ENCODE results near the gene FHOD1. TPM values are rescaled to one million over a fixed set of nuclear protein-coding genes. Genes with fewer than 3 reads are reported as not detected.
A peak's percentile ranks its signal among the peaks of the same experiment; 100 is the strongest.

Gene FHOD1
- total RNA-seq, result 10 to 100 TPM; 75.5 to 77.2 TPM

DNA sequence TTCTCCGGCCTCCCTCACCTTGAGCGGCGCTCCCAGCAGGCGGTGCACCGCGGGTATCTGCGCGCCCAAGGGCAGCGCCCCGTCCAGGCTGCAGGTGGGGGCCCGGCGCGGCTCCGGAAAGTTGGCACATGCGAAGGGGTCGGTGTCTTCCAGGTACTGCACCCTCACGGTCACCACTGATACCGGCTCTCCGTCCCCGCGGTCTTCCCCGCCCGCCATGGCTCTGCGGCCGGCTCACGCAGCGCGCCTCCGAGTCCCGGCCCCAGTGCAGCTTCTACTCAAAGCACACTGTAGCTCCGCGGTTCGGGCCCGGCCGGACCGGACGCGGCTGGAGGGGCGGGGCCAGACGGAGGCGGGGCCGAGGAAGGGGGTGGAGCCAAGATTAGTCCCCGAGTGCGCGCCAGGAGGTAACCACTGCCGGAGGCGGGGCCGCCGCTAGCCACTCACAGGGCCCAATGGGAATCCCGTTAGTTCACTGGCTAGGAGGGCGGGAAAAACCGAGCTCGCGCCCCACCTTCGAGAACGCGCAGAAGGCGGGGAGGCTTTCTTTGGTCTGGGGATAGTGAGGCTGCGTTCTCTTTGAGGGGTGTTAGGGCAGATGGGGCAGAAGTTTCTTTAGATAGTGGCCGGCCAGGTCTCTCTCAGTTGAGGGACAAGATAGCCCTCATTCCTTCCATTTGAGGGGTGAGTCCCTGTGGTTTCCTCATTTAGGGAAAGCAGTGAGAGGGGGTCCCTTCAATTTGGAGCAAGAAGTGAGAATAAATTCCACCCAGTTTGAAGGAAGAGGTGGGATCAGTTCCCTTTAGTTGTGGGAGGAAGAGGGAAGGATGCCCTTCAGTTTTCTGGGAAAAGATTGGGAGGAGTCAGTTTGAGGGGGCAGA, at the start of gene FHOD1:
Gene FHOD1 (minus strand): TSS at position 290 of the 881 bp plus-strand sequence. CDS start 71 bp downstream, at position 219.
- peak; percentile 99 for DNase-seq
- H3K27ac Mint-ChIP-seq, result peak within 1 kb of the TSS; percentile 85
- peaks cover 52% of the 10 kb centered on the region for H3K4me1 Mint-ChIP-seq
- peak; percentile 74 for ATAC-seq
- peaks cover 4% of the 10 kb centered on the region for H3K36me3 Mint-ChIP-seq (ENCODE audit: low read depth)
- ChIA-PET POLR2A (interaction anchor here (0.6 to 2.1 kb wide), 4 partner anchors 15 to 89 kb away, joined by 4 to 9 read pairs (median 6); partner anchors contain the start of gene TMEM208), CTCF (interaction anchor here (0.6 to 1.4 kb wide), 12 partner anchors 9 to 158 kb away, joined by 3 to 5 read pairs (median 3); partner anchors contain the start of genes B3GNT9, KCTD19 and LRRC36)
- peak within 1 kb of the TSS; percentile 87 for H3K4me3 Mint-ChIP-seq
- intact Hi-C loops (cut with DNase I, micrococcal nuclease), result loop anchor here (1.0 to 10.0 kb wide), 14 partner anchors 11 to 690 kb away; partner anchors contain the start of genes ACD (in 2 of the 2), PARD6A (in 2 of the 2), ATP6V0D1 (in 1 of the 2) and CBFB (in 1 of the 2)
- H3K9me3 Mint-ChIP-seq (ENCODE audit: low read depth), result no peaks in the 10 kb centered on the region
- H3K27me3 Mint-ChIP-seq, result peaks cover 11% of the 10 kb centered on the region

DNA sequence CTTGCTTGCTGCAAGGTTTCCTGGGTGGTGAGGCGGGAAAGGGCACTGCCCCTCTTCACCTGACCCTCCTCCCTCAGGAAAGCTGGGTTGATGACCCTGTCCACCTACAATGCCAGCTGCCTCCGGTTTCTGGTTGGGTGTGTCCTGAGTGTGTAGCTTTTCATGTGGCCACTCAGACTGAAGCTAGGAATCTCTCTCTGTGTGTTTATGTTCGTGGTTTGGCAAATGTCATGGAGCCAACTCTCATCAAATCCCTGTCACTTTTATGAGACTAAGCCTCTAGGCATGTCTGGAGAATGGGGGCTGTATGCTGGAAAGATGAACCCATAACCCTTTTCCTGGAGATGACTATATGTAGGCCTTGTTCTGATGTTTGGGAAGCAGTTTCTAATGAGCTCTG, 49.1 kb upstream of the FHOD1 start:
- peaks cover 5% of the 10 kb centered on the region for H3K27me3 Mint-ChIP-seq
- no peaks in the 10 kb centered on the region for H3K4me1 Mint-ChIP-seq
- no peaks in the 10 kb centered on the region for H3K36me3 Mint-ChIP-seq (ENCODE audit: low read depth)
- no peak for ATAC-seq
- H3K9me3 Mint-ChIP-seq (ENCODE audit: low read depth), result no peaks in the 10 kb centered on the region
- ChIA-PET POLR2A (no interaction called here), CTCF (interaction anchor here (0.6 to 1.3 kb wide), 8 partner anchors 13 to 488 kb away, joined by 3 to 4 read pairs (median 3); no protein-coding TSS in a partner anchor)
- no peak for DNase-seq
- intact Hi-C loops (cut with DNase I, micrococcal nuclease), result no loop called here
- H3K27ac Mint-ChIP-seq, result no peak overlapping the region
- H3K4me3 Mint-ChIP-seq, result no peak overlapping the region

DNA sequence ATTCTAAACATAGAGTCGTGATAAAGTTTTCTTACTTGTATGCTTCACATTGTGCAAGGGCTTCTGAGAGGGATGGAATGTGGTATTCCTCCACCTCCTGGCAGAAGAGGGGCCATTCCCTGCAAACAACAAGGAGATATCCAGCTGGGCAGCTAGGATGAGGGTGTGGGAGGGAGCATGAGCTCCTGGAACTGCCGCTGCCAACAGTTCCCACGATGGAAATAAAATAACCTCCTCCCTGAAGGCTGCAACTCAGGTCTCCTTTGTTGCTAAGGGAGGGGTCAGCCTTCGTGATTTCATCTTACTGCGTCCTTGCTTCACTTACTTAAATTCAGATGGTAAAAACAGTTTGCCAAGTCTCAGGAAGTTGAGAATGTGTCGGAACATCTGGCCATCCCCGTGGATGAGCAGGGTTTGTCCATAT, 47.7 kb upstream of the FHOD1 start:
- Mint-ChIP-seq H3K4me1 (no peaks in the 10 kb centered on the region), H3K27ac (no peak overlapping the region), H3K27me3 (peaks cover 2% of the 10 kb centered on the region), H3K36me3 (ENCODE audit: low read depth) (no peaks in the 10 kb centered on the region), H3K9me3 (ENCODE audit: low read depth) (no peaks in the 10 kb centered on the region), H3K4me3 (no peak overlapping the region)
- ChIA-PET CTCF (interaction anchor here (0.6 to 1.0 kb wide), 4 partner anchors 31 to 101 kb away, joined by 3 read pairs; partner anchors contain the start of genes KCTD19 and LRRC36), POLR2A (interaction anchor here (0.5 kb wide), 1 partner anchor 251 kb away, joined by 3 read pairs; no protein-coding TSS in a partner anchor)
- intact Hi-C loops (cut with DNase I, micrococcal nuclease), result no loop called here
- no peak for DNase-seq
- ATAC-seq, result no peak

GRCh38 chr16:67294171-67294757, 47.0 kb upstream of the FHOD1 start:
- intact Hi-C loops (cut with DNase I, micrococcal nuclease), result no loop called here
- no peak overlapping the region for H3K27ac Mint-ChIP-seq
- H3K4me1 Mint-ChIP-seq, result no peaks in the 10 kb centered on the region
- H3K9me3 Mint-ChIP-seq (ENCODE audit: low read depth), result no peaks in the 10 kb centered on the region
- H3K4me3 Mint-ChIP-seq, result no peak overlapping the region
- POLR2A ChIA-PET, result interaction anchor here (0.5 kb wide), 1 partner anchor 250 kb away, joined by 3 read pairs; no protein-coding TSS in a partner anchor
- no peaks in the 10 kb centered on the region for H3K36me3 Mint-ChIP-seq (ENCODE audit: low read depth)
- CTCF ChIA-PET, result interaction anchor here (0.6 to 1.0 kb wide), 5 partner anchors 17 to 101 kb away, joined by 3 read pairs; partner anchors contain the start of genes KCTD19 and LRRC36
- DNase-seq (no peak), ATAC-seq (no peak)
- H3K27me3 Mint-ChIP-seq, result peaks cover 2% of the 10 kb centered on the region

GRCh38 chr16:67291461-67291860, 44.2 kb upstream of the FHOD1 start:
- Mint-ChIP-seq H3K27ac (no peak overlapping the region), H3K4me1 (no peaks in the 10 kb centered on the region), H3K36me3 (ENCODE audit: low read depth) (peaks cover 2% of the 10 kb centered on the region), H3K27me3 (no peaks in the 10 kb centered on the region), H3K9me3 (ENCODE audit: low read depth) (no peaks in the 10 kb centered on the region), H3K4me3 (no peak overlapping the region)
- no peak for ATAC-seq
- intact Hi-C loops (cut with DNase I, micrococcal nuclease), result no loop called here
- ChIA-PET CTCF (no interaction called here), POLR2A (no interaction called here)
- no peak for DNase-seq

- no peak for DNase-seq
- Mint-ChIP-seq H3K36me3 (ENCODE audit: low read depth) (peaks cover 2% of the 10 kb centered on the region), H3K27me3 (no peaks in the 10 kb centered on the region), H3K4me1 (no peaks in the 10 kb centered on the region), H3K9me3 (ENCODE audit: low read depth) (no peaks in the 10 kb centered on the region), H3K4me3 (no peak overlapping the region), H3K27ac (no peak overlapping the region)
- ATAC-seq, result no peak
- POLR2A ChIA-PET, result no interaction called here
- intact Hi-C loops (cut with DNase I, micrococcal nuclease), result no loop called here
- CTCF ChIA-PET, result interaction anchor here (0.6 kb wide), 1 partner anchor 51 kb away, joined by 3 read pairs; no protein-coding TSS in a partner anchor
Observed at GRCh38 chr16:67287960-67288359, 40.7 kb upstream of the FHOD1 start.

DNA sequence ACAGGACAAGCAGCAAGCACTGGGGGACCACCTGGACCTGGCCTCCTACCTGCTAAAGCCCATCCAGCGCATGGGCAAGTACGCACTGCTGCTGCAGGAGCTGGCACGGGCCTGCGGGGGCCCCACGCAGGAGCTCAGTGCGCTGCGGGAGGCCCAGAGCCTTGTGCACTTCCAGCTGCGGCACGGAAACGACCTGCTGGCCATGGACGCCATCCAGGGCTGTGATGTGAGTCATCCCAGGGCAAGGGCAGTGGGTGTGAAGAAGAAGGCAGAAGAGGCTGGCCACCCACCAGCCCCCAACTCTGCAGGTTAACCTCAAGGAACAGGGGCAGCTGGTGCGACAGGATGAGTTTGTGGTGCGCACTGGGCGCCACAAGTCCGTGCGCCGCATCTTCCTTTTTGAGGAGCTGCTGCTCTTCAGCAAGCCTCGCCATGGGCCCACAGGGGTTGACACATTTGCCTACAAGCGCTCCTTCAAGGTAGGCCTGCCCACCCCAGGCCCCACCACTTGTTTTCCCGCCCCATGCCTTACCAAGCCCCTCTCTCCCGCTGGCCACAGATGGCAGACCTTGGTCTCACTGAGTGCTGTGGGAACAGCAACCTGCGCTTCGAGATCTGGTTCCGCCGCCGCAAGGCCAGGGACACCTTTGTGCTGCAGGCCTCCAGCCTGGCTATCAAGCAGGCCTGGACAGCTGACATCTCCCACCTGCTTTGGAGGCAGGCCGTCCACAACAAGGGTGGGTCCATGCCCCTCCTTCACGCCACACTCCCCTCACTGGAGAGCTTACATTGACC, 39.4 kb upstream of the FHOD1 start:
- no peak for DNase-seq
- ChIA-PET POLR2A (no interaction called here), CTCF (interaction anchor here (0.6 kb wide), 3 partner anchors 25 to 304 kb away, joined by 3 to 4 read pairs (median 4); no protein-coding TSS in a partner anchor)
- H3K36me3 Mint-ChIP-seq (ENCODE audit: low read depth), result peaks cover 2% of the 10 kb centered on the region
- H3K9me3 Mint-ChIP-seq (ENCODE audit: low read depth), result no peaks in the 10 kb centered on the region
- no peaks in the 10 kb centered on the region for H3K27me3 Mint-ChIP-seq
- intact Hi-C loops (cut with DNase I, micrococcal nuclease), result no loop called here
- H3K4me3 Mint-ChIP-seq, result no peak overlapping the region
- no peak overlapping the region for H3K27ac Mint-ChIP-seq
- no peak for ATAC-seq
- H3K4me1 Mint-ChIP-seq, result no peaks in the 10 kb centered on the region

DNA sequence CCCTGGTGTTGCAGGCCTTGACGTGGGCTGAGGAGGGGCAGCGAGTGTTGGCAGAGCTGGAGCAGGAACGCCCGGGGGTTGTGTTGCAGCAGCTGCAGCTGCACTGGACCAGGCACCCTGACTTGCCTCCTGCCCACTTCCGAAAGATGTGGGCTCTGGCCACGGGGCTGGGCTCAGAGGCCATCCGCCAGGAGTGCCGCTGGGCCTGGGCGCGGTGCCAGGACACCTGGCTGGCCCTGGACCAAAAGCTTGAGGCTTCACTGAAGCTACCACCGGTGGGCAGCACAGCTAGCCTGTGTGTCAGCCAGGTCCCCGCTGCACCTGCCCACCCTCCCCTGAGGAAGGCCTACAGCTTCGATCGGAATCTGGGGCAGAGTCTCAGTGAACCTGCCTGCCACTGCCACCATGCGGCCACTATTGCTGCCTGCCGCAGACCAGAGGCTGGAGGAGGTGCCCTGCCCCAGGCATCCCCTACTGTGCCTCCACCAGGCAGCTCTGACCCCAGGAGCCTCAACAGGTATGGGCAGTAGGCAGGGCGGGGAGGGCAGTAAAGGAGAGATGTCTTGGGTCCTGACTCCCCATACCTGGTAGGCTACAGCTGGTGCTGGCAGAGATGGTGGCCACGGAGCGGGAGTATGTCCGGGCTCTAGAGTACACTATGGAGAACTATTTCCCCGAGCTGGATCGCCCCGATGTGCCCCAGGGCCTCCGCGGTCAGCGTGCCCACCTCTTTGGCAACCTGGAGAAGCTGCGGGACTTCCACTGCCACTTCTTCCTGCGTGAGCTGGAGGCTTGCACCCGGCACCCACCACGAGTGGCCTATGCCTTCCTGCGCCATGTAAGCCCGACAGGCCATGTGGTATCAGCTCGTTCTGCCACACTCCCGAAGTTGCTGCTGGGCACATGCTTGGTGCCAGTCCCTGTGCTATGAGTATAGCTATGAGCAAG, 37.7 kb upstream of the FHOD1 start:
- H3K27me3 Mint-ChIP-seq, result no peaks in the 10 kb centered on the region
- H3K36me3 Mint-ChIP-seq (ENCODE audit: low read depth), result peaks cover 2% of the 10 kb centered on the region
- CTCF ChIA-PET, result interaction anchor here (0.7 to 1.2 kb wide), 7 partner anchors 19 to 345 kb away, joined by 3 to 6 read pairs (median 3); partner anchors contain the start of genes KCTD19 and LRRC36
- intact Hi-C loops (cut with DNase I, micrococcal nuclease), result no loop called here
- no peaks in the 10 kb centered on the region for H3K4me1 Mint-ChIP-seq
- H3K4me3 Mint-ChIP-seq, result no peak overlapping the region
- H3K9me3 Mint-ChIP-seq (ENCODE audit: low read depth), result no peaks in the 10 kb centered on the region
- ATAC-seq (no peak), DNase-seq (no peak)
- H3K27ac Mint-ChIP-seq, result no peak overlapping the region
- POLR2A ChIA-PET, result interaction anchor here (0.6 kb wide), 1 partner anchor 653 kb away, joined by 3 read pairs; no protein-coding TSS in a partner anchor

DNA sequence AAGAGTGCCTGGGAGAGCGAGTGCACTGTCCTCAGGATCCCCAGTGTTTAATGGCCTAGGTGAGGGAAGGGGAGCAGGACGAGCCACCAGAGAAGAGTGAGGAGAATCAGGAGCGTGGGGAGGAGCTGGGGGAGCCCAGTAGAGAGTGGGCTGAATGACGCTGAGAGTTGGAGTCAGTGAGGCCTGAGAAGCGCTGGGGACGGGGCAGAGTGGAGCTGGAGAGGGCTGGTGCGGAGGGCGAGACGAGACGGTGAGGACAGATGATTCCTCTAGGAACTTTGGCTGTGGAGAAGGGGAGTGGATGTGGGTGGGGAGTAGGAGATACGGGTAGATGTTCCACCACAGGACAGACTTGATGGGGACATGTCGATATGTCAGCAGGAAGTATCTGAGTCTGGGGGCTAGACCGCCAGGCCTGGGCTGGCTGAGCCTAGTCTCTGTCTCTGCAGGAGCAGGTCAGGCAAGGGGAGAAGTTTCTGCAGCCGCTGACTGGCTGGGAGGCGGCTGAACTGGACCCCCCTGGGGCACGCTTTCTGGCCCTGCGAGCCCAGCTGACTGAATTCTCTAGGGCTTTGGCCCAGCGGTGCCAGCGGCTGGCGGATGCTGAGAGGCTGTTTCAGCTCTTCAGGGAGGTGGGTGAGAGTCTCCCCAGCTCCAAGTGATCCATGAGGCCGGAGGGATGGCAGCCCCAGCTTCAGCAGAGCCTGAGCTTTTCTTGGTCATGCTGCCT, 36.7 kb upstream of the FHOD1 start:
- Mint-ChIP-seq H3K27me3 (no peaks in the 10 kb centered on the region), H3K4me3 (no peak overlapping the region), H3K4me1 (no peaks in the 10 kb centered on the region), H3K27ac (no peak overlapping the region), H3K36me3 (ENCODE audit: low read depth) (peaks cover 2% of the 10 kb centered on the region), H3K9me3 (ENCODE audit: low read depth) (no peaks in the 10 kb centered on the region)
- POLR2A ChIA-PET, result no interaction called here
- DNase-seq (no peak), ATAC-seq (no peak)
- intact Hi-C loops (cut with DNase I, micrococcal nuclease), result no loop called here
- CTCF ChIA-PET, result interaction anchor here (0.7 to 1.0 kb wide), 5 partner anchors 18 to 344 kb away, joined by 3 to 4 read pairs (median 3); partner anchors contain the start of genes KCTD19 and LRRC36

Data from activated CD4-positive, alpha-beta T cell treated with anti-CD3 and anti-CD28 coated beads for 36 hours (primary cell).